GM18951 (cell line): ENCODE measurements around the gene DHRS3.
A peak's percentile ranks its signal among the peaks of the same experiment; 100 is the strongest.
"Not testable (repeated sequence)": the region's sequence is repeated elsewhere in the genome, so short reads cannot be mapped to it uniquely, and the experiment has no call there.

Experiments
- POLR2A ChIP-seq: IDR thresholded peaks from 4 replicates; pipeline ENCODE4 v1.6.1; 2011; ENCODE audit warnings: mild to moderate bottlenecking; ENCODE audit not compliant: insufficient read length, insufficient read depth; ENCODE audit errors: extremely low read depth
- in situ Hi-C: fragments of 300-500 bp; cut with MboI; formaldehyde crosslinking; loops from one replicate; pipeline ENCODE4 v1.12.0; 2022; ENCODE audit warnings: low sequenced_read_pairs, mixed read lengths, inconsistent platforms; ENCODE audit not compliant: unreplicated experiment

DHRS3 gene

GRCh38 chr1:12617901-12618660 lies at the start of gene DHRS3:
Gene DHRS3, minus strand, starts transcription at chr1:12618210. Its CDS starts 862 bp downstream, at chr1:12617348.
- TF ChIP-seq POLR2A = peak; percentile 27
- in situ Hi-C loops = loop anchor here (25.0 kb wide), 1 partner anchor 306 kb away; no protein-coding TSS in a partner anchor

- TF ChIP-seq POLR2A = no peak
- in situ Hi-C loops = no loop called here
Observed at GRCh38 chr1:12666141-12666735, 48.2 kb upstream of the DHRS3 start.

GRCh38 chr1:12665511-12665910 lies 47.5 kb upstream of the DHRS3 start:
- in situ Hi-C loops = no loop called here
- TF ChIP-seq POLR2A = no peak

- TF ChIP-seq POLR2A = no peak
- in situ Hi-C loops = no loop called here
Observed at GRCh38 chr1:12662556-12662955, 44.5 kb upstream of the DHRS3 start.

- in situ Hi-C loops = no loop called here
- TF ChIP-seq POLR2A = no peak
Observed at GRCh38 chr1:12661606-12662219, 43.7 kb upstream of the DHRS3 start.

GRCh38 chr1:12658531-12659453 lies 40.8 kb upstream of the DHRS3 start:
- no peak for TF ChIP-seq POLR2A
- in situ Hi-C loops = no loop called here

- in situ Hi-C loops = not testable (repeated sequence)
Observed at GRCh38 chr1:12657885-12658512, 40.0 kb upstream of the DHRS3 start.

GRCh38 chr1:12657060-12657884 lies 39.3 kb upstream of the DHRS3 start:
- TF ChIP-seq POLR2A = no peak
- in situ Hi-C loops = no loop called here

- in situ Hi-C loops = no loop called here
Observed at GRCh38 chr1:12656575-12656974, 38.6 kb upstream of the DHRS3 start.

GRCh38 chr1:12654657-12655056 lies 36.6 kb upstream of the DHRS3 start:
- in situ Hi-C loops = no loop called here

More at GRCh38 chr1:12656575-12656974, 38.6 kb upstream of the DHRS3 start:
- TF ChIP-seq POLR2A = no peak

GRCh38 chr1:12654004-12654567 lies 36.1 kb upstream of the DHRS3 start:
- in situ Hi-C loops = no loop called here
- TF ChIP-seq POLR2A = no peak

More at GRCh38 chr1:12654657-12655056, 36.6 kb upstream of the DHRS3 start:
- no peak for TF ChIP-seq POLR2A
